NCI-H146 treated with DMSO at 0.1 percent for 48 hours (cell line): Measurements from ENCODE around the gene GRAMD1A.
"Not testable (repeated sequence)": the region's sequence is repeated elsewhere in the genome, so short reads cannot be mapped to it uniquely, and the experiment has no call there.

Experiments used
- DNase-seq: peaks from one replicate; lab custom pipeline; 2025; ENCODE audit not compliant: unreplicated experiment; lab: John Stamatoyannopoulos, UW

GRAMD1A gene

DNA sequence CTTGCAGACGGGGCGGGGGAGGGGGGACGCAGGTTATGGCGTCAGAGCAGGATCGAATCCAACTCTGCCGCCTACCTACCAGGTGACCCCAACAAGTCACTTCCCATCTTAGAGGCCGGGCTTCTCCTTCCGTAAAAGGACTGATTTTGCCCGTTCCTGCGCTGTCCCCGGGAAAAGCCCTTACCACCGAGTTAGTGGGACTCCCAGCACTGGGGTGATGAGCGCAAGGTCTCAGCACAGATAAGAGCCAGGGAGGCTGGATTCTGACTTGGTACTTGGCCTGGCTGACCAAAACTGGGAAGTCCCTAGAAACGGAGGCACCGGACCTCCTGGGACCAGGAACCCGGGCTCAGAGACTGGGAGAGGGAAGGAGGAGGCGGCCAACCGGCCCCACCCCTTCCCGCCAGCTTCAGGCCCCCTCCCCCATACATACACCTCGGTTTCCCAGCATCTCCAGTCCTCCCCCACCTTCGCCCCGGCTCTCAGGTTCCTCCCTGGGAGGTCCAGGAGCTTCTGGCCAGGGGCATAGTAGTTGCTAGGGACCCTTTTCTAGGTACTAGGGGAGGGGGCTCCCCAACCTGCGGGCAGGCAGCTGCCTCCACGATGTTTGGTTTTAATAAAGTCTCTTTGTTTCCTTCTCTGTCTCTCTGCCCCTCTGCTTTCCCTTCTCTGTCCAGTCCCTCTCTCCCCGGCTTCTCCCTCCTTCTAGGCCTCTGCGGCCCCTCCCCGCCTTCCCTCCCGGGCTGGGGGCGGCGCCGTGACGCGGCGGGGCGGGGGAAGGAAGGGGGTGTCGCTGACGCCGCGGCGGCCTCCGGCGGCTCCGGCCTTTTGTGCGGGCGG lies at the start of gene GRAMD1A:
GRAMD1A (plus strand) TSS at position 826 of the 840 bp plus-strand sequence. CDS start 156 bp downstream, outside the sequence.
- peak; percentile 84 for DNase-seq

DNA sequence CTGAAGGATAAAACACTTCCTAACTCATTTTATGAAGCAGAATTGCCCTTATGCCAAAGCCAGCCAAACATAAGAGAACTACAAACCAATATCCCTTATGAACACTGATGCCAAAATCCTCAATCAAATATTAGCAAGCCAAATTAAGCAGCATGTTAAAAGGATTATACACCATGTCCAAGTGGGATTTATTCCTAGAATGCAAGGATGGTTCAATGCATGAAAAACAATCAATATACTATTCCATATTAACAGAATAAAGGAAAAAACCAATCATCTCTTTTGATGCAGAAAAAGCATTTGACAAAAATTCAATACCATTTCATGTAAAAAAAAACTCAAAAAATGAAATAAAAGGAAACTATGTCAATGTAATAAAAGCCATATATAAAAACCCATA lies 47.0 kb upstream of the GRAMD1A start:
- DNase-seq = no peak

DNA sequence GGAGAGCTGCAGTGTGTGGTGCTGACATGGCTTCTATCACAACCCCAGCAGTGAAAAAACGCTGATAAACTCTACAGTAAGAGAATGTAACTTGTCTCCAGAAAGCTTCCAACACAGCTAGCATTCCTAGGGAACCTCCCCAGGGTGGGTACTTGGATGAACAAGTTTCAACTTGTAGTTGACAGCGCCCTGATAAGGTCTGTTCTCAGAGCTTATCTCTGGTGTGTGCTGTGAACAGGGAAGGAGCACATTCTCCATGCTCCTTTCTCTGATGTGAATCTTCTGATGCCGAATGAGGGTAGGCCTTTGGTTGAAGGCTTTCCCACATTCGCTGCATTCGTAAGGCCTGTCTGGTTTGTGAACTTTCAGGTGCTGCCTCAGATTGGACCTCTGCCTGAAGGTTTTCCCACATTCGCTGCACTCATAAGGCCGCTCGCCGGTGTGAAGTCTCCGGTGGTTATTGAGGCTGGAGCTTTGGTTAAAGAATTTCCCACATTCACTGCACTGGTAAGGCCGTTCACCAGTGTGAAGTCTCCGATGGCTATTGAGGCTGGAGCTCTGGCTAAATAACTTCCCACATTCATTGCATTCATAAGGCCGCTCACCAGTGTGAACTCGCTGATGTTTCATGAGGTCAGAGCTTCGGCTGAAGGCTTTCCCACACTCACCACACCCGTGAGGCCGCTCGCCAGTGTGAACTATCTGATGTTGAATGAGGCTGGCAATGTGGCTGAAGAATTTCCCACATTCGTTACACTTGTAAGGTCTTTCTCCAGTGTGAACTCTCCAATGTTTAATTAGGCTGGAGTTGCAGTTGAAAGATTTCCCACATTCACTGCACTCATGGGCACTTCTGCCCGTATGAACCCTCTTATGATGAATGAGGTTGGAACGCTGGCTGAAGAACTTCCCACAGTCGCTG lies 42.0 kb upstream of the GRAMD1A start:
- no peak for DNase-seq

DNA sequence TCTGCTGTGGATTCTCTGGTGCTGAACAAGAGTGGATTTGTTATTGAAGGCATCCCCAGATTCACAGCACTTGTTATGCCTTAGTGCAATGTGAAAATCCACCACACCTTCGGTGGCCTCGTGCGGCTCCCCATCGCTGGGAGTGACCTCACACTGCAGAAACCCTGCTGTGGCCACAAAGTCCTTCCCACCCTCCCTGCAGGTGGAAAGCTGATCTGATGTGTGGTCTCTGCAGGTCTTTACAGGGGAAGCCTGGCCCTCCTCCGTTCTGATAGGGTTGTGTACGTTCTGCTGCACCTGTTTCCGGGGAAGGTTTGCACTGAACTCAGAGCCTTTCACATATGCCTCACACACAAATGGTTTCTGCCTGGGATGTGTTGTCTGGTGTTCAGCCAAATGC lies 41.1 kb upstream of the GRAMD1A start:
- no peak for DNase-seq

DNA sequence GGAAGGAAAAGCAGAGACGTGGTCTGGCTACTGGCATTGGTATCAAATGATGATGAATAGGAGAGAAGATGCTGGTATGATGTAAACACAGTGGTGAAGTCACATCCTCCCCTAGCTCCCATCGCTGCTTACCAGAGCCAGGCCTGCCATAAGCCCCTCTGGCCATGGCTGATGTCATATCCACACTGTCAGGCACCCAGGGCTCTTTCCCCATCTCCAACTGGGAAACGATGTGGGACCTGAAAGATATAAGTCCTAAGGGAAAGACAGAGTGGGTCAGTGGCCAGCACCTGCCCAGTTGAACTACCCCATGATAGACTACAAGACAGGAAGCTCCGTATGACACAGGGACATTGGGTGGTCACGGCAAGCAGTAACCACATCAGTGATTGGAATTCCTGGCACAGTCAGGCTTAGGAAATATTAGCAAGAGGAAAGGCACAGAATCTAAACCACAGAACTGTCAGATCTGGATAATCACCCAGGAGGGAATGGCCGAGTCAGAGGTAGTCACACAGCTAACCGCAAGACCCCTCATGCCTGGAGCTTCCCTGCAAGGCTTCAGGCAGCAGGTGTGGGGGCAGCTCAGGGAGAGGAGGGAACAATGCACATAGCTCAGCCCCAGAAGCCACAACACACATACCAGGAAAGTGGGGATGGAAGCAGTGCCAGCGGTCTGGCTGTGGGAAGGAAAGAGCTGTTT lies 39.9 kb upstream of the GRAMD1A start:
- DNase-seq = no peak

DNA sequence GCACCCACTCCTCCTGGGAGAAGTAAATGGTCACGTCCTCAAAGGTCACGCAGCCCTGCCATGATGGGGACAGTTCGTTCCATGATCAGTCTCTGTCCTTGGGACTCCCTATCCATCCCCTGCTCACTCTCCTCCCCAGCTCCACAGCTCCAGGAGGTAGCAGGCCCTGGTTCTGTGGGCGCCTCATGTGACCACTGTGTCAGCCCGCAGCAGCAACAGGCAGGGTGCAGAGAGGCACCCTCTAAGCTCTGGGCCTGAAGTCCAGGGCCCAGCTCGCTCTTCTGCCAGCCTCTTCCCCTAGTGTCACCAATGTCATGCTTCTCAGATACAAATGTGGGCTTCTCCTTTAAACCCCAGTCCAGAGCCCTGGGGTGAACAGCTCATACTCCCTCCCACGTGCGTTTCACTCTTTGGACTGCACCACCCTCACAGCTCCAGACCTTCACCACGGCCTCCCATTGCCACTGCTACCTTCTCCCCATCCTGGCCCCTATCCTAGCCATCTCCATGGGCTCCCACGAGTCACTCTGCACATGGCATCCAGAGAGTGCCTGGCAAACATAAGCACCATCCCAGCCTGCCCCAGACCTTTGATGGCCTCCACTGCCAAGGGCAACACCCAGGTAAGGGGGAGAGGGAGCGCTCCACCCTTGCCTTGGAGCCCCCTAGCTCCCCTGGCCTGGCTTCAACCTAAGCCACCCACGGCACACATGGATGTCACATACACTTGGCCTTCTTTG lies 39.0 kb upstream of the GRAMD1A start:
- DNase-seq = no peak

DNA sequence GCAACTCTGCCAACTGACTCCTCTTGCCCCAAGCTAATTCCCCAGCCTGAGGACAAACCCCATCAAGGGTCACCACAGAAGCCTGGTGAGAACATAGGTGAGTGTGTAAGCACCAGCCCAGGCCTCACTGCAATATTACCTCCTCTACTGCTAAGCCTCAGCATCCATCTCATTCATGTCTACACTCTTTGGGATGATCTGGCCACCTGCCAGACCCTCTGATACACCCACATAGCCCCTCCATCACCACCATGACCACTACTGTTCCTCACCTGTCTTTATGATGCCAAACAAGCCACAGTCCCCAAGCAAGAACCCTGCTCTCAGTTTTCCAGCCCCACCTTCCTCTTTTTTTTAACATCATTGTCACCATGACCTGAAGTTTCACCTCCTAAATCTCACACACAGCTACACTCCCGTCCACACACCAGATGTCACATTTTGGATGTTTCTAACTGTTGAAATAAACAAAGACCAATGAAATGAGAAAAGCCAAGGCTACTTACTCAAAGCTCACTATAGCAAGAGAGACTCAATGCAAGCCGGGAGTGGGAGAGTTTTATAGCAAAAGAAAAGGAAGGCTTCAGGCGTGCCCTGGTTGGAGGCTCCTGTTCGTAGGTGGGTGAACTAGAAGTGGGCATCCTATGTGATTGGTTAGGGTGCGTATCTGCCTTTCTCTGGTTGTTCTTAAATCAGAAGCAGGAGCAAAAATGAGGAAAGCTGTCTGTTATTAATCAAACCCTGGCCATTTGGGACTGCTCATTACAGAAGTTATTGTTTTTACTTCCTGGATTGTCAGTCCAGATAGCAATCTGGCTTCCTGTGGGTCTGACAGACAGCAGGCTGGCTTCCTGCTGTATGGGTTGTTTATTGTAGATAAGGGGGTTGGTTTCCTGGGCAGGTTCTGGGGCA lies 38.1 kb upstream of the GRAMD1A start:
- DNase-seq = peak; percentile 30

DNA sequence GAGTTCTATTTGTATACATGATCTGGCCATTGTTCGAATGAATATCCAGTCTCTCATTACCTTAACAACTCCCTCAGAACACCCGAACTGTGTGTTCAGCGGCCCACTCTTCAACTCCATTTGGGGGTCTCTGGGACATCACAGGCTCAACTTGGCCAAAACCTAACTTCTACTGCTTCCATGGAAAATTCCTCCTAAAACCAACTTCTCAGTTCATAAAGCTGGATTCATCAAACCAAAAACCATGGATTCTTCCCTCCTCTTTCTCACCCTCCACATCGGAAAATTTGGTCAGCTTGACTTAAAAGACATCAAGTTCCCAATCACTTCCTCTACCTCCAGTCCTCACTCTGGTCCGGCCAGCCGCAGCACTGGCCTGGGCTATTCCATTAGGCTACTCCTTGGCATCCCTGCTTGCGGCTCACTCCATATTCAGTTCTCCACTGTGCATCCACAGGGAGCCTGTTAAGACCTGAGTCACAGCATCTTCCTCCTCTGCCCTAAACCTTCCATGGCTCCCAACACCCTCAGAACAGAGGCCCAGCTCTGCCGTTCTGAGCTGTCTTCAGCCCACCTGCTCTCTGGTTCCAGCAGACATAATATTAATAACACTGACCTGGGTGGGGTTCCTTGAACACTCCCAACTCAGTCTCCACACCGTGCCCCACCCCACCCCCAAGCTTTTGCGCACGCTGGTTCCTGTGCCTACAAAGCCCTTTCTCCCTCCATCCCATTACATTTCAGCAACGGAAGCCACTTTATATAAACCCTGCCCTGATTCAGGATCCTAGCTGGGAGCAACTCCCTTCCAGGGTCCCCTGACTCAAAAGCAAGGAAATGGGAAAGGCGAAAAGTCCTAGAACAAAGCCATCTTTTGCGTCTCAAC lies 37.2 kb upstream of the GRAMD1A start:
- DNase-seq = no peak

DNA sequence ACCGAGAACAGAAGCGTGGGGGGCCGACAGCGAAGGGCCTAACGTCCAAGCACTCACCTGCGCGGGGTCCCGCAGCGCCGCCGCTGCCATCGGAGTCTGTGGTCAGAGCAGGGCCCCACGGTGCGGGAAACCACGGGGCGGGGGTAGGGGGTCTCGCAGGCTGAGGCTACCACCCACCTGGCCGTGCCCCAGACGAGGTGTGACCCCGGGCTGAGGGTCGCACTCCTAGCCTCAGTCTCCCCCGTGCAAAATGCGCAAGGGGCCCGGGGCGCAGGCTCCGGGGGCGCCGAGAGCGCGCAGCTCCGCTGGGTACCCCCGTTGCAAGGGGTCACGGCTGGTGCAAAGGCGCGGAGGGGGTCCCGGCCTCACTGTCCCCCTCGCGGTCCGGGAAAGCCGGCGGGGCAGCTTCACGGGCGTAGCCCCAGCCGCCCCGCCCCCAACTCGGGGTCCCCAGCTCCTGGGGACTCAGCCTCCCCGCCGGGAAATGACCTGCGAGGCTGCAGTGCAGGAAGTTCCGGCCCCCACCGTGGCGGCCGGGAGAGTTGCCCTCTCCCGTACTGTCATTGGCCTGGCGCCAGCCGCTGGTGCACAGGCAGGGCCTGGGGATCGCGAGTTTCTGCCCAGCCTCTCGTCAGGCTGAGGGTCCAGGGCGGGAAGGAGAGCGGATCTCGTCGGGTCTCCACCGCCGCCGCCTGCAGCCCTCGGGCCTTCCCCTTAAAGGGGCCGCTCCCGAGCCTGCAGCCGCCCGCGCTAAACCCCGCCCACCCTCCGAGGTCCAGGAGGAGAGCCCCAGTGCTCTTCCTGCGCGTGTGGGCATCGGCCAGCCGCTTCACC lies 36.3 kb upstream of the GRAMD1A start, which contains the start of gene ZNF792:
ZNF792 (minus strand) TSS at position 657 of the 834 bp plus-strand sequence; CDS start at position 90, 567 bp downstream.
- DNase-seq = peak; percentile 43

DNA sequence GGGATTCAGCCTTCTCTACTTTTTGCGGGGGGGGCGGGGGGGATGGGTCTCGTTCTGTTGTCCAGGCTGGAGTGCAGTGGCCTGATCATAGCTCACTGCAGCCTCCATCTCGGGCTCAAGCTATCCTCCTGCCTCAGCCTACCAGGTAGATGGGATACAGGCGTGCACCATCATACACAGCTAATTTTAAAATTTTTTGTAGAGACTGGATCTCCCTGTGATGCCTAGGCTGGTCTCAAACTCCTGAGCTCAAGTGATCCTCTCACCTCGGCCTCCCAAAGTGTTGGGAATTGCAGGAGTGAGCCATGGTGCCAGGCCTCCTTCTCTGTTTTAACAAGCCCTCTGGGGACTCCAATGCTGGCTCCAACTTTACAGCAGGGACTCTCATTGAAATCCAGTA lies 35.5 kb upstream of the GRAMD1A start:
- DNase-seq = no peak

DNA sequence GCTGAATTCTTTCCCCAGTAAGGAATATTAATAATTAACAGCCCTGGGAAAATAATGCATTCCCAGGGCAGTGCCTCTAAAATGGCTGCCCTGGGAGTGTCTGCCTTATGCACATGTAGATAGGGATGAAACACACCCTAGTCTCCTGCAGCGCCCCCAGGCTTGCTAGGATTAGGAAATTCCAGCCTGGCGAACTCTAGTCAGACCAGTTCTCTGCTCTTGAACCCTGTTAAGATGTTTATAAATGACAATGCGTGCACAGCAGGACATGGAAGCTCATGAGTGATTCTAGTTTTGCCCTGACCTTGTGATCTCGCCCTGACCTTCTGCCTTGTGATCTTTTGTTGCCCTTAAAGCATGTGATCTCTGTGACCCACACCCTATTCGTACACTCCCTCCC lies 34.6 kb upstream of the GRAMD1A start:
- not testable (repeated sequence) for DNase-seq

DNA sequence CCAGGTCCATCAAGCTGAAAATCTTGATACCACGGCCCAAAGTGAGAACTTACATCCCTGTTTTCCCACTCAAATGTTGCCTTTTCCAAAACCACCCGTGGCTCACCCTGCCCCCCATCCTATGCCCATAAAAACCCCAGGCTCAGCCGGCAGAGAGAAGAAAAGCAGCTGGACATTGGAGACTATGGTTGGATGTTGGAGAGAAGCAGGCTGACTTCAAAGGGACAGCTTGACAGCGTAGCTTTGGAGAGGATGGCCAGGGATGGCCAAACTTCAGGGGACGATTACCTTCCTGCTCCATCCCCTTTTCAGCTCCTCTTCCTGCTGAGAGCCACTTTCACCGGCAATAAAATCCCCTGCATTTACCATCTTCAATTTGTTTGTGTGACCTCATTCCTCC lies 32.6 kb upstream of the GRAMD1A start:
- DNase-seq = no peak

DNA sequence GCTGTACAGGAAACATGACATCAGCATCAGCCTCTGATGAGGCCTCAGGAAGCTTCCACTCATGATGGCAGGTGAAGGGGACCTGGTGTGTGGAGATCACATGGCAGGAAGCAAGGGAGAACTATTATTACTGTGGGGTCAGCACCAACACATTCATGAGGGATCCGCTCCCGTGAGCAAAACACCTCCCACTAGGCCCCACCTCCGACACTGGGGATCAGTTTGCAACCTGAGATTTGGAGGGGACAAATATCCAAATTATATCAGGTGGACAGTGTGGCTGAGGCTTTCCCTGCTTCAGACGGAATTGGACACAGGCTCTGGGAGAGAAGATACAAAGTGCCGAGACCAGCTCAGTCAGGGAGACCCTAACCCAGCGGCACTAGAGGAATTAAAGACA lies 30.4 kb upstream of the GRAMD1A start:
- DNase-seq = no peak

DNA sequence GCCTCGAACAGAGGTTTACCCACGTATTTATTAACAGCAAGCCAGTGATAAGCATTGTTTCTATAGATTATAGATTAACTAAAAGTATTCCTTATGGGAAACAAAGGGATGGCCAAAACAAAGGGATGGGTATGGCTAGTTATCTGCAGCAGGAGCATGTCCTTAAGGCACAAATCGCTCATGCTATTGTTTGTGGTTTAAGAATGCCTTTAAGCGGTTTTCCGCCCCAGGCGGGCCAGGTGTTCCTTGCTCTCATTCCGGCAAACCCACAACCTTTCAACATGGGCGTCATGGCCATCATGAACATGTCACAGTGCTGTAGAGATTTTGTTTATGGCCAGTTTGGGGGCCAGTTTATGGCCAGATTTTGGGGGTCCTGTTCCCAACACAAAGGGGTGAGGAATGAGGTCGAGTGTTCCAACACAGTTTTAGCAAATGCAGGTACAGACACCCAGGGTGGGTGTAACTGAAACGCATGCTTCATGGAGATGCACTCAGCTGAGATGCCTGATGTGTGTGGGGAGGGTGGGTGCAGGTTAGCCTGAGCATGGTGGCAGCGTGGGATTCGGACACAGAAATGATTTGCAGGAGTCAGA lies 29.8 kb upstream of the GRAMD1A start:
- DNase-seq = not testable (repeated sequence)

DNA sequence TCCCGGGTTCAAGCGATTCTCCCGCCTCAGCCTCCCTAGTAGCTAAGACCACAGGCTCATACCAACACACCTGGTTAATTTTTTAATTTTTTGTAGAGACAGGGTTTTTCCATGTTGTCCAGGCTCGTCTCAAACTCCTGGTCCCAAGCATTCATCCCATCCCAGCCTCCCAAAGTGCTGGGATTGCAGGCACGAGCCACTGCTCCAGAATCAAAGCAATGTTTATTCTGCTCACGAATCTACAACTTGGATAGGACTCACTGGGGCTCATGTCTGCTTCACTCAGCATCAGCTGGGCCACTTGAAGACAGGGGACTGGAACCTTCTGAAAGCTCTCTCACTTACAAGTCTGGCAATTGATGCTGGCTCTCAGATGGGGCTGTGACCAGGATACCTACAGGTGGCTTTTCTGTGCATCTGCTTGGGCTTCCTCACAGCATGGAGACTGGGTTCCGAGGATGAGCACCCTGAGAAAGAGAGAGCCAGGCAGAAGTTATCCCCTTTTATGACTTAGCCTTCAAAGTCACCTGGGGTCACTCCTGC lies 27.9 kb upstream of the GRAMD1A start:
- DNase-seq = no peak

DNA sequence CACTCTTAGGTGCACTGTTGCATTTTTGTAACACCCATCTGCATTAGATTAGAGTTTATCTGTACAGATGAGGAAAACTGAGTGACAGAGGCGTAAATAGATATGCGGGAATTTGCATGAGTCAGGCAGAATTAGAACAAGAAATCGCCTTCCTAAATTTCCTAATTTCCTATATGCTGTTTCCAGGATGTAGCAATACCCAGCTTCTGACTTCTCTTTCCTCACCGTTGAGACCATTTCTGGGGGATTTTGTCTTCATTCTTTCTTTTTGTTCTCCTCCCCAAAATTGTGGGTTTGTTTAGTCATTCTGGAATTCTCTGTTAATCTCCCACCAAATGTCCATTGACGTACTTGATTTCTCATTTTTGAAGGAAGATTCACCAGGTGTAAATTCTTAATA lies 25.5 kb upstream of the GRAMD1A start:
- no peak for DNase-seq

DNA sequence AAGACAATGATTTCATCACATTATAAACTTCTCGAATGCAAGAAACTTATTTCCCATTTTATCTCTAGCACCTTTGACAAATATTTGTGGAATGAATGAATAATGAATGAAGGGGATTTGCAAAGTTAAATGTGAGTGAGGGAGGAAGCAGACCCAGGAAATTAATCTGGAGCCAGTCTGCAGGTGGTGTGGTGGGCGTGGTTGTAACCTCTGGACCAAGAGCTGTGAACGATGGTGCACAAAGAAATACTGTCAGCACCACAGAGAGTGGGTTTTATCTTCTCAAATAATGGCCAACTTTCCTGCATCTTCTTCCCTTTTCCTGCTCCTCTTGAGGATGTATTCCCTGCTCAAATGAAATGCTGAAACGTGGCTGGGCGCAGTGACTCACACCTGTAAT lies 25.1 kb upstream of the GRAMD1A start:
- no peak for DNase-seq
